GOT3 (cell line): ENCODE measurements around the gene FNDC11.

Experiments
- DNase-seq: peaks from one replicate; lab custom pipeline; 2025; ENCODE audit warnings: mixed read lengths; lab: John Stamatoyannopoulos, UW

The FNDC11 gene

DNA sequence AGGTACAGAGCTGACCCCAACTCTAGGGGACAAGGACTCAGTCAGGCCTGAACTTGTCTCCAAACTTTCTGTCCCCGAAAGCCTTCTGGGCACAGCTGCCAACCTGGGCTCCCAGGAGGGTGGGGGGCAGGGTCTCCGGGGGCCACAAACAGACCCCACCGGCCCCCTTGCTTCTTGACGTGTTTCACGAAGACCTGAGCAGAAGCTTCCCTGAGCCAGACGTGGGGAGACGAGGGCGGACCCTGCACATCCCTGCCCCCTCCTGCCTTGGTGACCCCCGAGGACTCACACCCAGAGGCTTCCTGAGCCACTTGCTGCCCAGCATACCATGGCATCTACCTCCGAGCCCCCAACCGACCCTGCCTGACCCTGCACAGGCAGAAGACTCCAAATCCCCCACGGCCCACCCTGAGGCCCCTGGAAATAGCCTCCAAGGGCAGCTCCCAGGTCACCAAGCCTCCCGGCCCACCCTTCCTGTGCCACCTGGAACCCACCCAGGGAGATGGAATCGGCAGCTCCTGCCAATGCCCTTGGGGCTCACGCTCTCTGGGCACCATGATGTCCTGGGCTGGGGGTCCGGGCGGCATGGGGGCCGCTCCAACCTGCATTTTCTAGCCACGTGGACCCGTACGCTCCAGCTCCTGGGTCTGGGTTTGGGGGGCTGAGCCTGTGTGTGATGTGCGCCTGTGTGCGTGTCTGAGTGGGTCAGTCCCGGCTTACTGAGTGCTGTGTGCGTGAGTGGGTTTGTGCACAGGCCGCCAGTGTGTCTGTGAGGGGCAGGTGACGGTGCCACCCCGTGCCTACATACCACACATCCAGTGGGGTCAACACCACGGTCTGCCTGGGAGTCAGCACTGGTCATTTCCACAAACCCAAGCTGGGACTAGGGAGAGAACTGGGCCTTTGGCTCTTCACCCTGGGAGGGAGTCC lies 14.3 kb upstream of the FNDC11 start:
- no peak for DNase-seq

DNA sequence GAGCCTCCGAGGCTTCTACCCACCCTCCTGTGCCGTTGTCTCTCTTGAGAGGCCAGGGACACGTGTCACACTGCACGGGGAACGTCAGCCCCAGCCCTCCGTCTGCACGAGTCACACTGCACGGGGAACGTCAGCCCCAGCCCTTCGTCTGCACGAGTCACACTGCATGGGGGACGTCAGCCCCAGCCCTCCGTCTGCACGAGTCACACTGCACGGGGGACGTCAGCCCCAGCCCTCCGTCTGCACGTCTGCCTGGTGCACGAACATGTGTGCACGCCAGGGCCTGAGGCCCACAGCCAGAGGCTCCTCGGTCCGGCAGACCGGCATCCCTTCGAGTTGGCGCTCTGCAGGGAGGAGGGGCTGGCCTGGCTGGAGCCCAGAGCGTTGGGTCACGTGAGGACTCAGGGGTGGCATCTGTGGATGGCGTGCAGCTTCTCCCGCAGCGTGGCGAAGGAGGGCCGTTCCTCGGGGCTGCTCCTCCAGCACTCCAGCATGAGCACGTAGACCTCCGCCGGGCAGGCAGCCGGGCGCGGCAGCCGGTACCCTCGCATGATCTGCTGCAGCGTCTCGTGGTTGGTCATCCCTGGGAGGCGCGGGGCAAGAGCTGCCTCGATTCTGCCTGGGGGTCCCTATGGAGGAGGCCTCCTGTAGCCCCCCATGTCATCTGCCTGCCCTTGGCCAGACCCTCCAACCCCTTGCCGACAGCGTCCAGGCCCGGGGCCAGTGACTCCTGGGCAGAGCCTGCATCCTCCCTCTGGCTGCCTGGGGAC lies 13.4 kb upstream of the FNDC11 start:
- no peak for DNase-seq

DNA sequence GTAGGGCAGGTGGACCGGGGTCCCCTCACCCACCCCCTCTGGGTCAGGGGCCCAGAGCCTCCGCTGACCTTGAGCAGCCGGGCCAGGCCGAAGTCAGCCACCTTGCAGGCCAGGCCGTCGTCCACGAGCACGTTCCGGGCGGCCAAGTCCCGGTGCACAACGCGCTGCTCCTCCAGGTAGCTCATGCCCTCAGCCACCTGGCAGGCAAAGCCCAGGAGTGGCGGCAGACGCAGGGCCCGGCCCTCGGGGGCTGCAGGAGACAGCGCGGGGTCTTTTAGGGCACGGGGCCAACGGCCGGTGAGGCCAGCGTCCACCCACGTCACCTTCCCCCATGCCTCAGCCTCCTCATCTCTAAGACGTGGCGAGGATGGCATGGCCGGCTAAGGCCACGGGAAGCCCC lies 12.6 kb upstream of the FNDC11 start:
- no peak for DNase-seq

DNA sequence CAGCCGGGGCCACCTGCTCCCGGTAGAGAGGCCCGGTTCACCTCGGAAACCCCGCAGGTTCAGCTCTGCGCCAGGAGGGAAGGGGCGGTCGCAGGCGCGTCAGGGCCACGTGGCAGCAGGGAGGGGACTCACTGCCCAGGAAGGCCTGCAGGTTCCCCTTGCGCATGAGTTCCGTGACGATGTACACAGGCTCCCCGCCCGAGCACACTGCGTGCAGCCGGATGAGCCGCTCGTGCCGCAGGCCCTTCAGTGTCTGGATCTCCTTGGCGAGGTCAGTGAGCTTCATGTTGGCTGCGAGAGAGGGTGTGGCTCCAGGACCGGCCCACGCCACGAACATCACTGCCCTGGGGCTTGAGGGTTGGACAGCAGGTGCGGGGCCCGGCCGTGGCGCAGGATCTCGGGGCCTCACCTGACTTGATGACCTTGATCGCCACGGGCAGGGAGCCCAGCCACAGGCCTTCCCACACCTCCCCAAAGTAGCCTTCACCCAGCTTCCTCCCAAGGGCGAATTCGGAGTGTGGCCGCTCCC lies 11.9 kb upstream of the FNDC11 start:
- no peak for DNase-seq

DNA sequence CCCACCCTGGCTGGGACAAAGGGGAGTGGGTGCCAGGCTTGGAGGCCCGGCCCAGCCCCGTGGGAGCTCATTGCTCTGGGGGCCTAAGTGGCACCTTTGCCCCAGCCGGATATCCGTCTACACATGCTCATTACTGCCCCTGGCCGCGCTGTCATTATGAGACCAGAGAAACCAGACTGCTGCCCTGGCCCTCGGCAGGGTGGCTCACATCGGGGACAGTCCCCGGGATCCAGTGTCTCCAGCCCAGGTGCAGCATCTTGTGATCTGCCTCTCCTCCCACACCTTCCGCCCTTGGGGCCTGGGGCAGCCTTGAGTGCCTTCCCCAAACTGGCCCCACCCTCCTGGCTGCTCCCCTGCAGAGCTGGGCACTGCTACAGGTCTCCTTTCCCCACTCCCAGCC lies 11.3 kb upstream of the FNDC11 start:
- DNase-seq: no peak

DNA sequence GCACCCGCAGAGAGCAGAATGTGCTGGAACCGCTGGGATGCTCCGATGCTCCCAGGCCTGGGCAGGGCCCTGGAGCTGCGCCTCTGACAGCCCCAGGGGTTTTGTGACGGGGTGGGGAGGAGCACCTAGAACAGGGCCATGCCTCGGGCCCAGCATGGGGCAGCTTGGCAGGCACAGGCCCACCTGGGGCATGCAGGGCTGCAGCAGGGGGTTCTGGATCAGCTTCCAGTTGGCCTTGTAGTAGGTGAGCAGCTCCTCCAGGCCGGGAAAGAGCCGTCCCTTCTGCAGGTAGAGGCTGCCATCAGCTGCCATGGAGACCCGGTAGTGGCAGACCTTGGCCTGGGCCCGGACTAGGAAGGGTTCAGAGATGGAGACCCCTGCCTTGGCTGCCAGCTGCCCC lies 10.8 kb upstream of the FNDC11 start:
- DNase-seq: no peak

DNA sequence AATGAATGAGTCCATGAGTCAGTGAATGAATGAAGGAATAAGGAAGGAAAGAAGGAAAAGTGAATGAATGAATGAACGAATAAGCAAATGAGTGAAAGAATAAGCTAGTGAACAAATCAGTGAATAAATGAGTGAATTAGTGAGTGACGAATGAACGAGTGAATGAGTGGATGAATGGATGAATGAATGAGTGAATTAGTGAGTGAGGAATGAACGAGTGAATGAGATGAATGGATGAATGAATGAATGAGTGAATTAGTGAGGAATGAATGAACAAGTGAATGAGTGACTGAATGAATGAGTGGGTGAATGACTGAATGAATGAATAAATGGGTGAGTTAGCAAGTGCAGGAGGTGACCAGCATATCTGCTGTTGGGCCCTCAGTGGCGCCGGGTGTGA lies 10.2 kb upstream of the FNDC11 start:
- no peak for DNase-seq

DNA sequence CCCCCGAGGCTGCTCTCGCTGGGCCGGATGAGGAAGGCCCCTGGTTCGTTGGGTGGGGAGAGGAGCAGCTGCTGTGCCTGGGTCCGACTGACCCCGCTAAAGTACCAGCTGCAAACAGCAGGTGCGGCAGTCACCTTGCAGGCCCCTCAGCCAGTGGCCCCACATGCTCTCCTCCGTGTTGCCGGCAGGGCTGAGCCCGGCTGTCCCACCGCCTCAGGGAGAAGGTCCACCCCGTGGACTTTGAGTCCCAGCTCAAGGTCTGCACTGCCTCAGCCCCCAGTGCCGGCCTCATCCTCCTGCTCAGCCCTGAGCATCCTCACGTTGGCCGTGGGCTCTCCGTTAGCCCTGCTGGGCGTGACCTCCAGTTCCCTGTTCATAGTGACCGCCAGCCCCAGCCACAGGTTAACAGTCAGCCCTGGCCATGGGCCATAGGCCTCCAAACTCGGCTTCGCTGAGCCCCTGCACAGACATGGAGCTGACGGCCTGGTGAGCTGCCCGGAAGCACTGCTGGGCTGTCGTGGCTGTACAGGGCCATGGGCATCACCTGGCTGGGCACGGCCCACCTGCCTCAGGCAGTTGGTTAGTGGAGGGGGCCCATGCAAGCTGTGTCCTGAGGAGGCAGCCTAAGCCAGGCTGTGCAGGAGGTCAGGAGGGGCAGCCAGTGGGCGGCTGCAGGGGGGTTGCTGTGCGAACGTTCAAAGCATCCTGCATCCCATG lies 9.6 kb upstream of the FNDC11 start:
- DNase-seq: no peak

DNA sequence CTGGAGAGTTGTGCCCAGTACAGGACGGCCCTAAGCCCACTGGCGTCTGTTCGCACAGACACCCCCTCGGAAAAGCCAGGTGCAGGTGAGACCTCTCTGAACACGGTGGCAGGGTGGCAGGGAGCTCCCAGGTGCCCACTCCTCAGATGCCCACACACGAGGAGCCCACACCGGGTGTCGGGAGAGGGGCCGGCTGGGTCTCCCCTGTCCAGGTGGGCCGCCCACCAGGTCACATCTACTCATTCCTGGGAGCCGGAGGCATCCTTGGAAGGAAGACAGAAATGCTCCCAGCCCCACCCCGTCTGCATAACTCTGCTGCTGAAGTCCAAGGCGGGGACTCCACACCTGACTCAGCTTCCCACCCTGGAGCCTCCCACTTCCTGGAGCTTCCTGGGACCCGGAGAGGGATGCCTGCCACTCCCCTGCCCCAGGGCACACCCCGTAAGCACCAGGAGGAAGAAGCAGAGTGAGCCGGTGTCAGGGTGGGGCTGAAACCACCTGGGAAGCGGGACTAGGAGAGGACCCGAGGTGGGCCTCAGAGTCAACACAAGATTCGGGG lies 8.9 kb upstream of the FNDC11 start:
- no peak for DNase-seq

DNA sequence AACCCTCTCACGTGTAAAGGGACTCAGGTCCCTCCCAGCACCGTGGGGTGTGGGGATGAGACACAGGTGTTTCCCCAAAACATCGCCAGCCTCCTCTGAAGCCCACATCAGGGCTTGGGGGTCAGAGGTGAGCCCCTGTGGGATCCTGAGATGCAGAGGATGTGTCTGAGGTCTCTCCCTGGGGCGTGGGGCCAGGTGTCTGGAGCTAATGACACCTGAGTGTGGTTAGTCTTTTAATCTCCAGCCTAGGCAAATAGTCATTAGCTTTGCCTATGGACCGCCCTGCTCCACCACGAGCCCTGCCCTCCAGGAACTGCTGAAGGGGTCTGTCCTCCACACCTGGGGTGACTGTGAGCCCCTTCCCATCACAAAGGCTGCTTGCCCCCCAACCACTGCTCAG lies 8.1 kb upstream of the FNDC11 start:
- no peak for DNase-seq

DNA sequence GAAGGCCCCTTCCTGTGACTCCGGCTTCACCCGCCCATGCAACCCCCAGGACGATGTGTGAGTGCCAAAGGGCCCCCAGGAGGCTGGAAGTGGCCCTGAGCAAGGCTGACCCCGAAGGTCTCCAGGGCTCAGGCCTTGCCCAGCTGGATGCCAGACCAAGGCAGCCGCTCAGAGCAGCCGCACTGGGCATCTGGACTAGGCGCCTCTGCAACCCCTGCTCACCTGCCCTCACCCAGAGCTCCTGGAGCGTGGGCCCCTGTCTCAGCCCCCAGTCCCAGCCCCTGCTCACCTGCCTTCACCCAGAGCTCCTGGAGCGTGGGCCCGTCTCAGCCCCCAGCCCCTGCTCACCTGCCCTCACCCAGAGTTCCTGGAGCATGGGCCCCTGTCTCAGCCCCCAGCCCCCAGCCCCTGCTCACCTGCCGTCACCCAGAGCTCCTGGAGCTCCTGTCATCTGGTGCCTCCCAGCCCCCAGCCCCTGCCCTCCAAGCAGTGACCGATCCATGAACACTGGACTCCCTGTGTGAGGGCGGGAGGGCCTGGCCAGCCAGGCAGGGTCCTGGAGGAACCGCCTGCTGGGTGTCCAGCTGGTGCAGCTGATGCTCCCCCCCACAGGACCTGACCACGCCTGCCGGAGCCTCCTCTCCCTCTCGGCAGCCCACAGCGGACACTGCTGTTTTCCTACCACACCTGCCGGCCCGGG lies 7.6 kb upstream of the FNDC11 start:
- DNase-seq: no peak

DNA sequence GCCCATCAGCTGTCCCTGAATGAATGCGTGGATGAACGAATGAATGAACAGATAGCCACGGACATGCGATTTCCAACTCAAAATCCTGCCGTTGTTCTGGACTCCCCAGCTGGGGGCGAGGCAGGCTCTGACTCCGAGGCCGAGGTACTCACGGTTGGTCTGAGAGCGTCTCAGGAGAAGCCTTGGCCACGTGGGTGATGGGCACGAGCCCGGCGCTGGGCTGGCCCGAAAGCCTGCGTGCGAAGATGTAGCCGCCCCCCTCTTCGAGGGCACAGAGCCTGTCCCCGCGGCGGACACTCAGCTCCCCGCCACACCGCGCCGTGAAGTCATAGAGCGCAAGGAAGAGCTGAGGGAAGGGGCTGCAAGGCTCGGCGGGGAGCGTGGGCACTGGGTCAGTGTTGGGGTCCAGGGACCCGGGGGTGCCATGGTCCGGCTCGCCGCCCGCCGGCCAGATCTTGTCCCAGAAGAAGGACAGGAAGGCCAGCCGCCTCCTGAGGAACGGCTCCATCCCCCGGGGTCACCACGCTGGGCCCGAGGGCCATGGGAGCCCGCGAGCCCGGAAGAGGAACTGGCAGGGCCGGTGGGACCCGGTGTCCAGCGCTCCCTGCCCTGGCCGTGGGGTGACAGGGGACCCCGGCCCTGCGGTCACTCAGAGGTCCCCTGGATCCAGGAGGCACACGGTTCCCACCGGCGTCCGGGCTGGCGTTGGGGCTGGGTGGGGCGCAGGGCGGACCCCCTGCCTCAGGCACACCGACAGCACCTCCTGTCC lies 6.8 kb upstream of the FNDC11 start:
- no peak for DNase-seq

DNA sequence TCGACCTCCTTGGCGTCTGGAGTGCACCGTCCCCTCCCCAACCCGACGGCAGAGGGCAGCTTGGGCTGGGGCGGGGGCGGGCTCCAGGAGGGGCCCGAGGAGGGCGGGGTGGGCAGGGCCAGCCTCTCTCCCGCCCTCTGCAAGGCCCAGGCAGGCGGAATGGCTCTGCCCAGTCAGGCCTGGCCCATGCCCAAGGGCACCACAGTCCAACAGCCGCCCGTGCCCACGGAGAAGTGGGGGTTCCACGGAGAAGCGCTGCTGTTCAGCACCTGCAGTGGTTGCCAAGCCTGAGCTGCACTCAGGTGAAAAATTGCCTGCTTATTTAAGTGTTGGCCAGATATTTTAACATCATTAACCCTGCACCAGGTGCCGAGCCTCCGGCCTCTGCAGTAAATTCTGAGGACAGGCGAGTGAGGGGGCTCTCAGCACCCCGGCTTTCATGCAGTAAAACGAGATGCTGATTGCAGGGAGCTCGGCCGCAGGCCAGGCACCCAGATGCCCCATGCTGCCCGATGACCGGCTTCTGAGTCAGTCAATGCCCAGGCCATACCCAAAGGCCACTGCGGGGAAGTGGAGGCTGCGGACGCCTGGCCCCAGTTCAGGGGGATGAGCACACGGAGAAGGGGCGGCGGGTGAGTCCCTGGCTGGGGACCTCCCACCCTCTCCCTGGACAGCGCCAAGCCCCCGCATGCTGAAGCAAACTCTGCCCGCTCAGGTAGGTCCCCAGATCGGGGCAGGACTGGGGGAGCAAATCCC lies 6.1 kb upstream of the FNDC11 start, which contains the start of gene SRMS:
TSS of gene SRMS (minus strand) at position 25 of the 756 bp plus-strand sequence. CDS start 286 bp downstream, outside the sequence.
- DNase-seq: no peak

DNA sequence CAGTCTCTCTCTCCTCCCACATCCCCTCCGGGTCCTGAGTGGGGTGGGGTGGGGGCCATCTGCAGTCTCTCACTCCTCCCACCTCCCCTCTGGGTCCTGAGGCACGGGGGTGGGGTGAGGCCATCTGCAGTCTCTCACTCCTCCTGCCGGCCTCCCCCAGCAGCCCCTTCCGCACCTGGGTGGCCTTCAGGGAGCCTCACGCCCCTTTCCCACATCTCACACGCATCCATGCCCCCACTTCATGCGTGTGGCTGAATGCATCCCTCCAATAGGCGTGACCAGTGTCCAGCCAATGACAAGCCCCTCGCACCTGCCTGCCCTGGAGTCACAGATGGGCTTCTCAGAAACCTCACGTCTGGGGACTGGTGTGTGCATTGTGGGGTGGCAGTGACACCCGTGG lies 5.4 kb upstream of the FNDC11 start:
- DNase-seq: no peak

DNA sequence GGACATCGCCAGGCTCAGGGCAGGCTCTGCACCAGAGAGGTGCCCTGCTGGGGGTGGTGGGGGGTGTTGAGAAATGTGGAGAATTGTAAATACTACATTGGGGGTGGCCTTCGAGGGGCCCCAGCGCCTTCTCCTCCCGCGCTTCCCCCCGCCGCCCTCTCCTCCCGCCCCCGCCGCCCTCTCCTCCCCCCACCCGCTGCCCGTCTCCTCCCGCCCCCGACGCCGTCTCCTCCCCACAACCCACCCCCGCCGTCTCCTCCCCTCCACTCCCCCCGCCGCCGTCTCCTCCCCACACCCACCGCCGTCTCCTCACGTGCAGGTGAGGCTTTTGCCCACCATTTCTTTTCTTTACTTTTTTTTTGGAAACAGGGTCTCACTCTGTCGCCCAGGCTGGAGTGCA lies 4.9 kb upstream of the FNDC11 start:
- DNase-seq: no peak

DNA sequence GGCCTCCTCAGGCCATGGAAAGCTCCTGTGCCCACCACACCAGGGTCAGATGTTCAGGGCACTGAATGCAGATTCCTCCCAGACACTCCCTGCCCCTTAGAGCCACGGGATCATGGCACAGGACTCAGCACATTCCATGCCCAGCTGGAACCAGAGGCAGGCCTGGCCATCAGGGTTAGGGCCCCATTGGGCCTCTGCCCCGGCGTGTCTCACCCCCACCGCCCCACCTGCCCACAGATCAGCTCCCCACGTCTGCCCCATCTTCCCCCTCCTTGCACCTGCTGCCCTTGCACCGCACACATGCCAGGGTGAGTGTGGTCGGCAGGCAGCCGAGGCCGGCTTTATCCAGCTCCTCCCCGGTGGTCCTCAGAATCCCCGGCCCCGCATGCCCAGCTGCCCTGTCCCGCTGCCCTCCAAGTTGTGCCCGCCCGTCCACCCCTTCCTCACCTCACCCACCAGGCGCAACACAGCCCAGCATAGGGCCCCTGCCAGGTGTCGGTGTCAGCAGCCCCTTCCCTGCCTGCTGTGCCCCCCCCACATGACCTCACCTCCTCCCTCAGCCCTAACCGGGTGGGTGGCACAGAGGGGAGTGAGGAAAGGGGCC lies 4.2 kb upstream of the FNDC11 start:
- DNase-seq: no peak

DNA sequence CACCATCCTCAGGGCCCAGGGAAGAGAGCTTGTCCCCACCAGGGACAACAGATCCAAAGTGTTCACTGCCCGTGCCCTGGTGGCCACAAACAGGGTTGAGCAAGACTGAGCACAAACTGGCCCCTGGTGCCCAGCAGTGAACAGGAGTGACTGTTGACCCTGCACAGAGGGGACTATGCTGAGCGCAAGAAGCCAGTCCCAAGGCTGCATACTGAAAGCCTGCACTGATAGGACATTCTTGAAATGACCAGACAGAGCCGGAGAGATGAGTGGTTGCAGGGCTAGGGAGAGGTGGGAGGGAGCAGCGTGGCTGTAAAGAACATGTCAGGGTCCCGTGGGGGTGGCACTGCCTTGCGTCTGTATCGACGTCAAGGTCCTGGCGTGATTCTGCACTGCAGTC lies 2.9 kb upstream of the FNDC11 start:
- no peak for DNase-seq

DNA sequence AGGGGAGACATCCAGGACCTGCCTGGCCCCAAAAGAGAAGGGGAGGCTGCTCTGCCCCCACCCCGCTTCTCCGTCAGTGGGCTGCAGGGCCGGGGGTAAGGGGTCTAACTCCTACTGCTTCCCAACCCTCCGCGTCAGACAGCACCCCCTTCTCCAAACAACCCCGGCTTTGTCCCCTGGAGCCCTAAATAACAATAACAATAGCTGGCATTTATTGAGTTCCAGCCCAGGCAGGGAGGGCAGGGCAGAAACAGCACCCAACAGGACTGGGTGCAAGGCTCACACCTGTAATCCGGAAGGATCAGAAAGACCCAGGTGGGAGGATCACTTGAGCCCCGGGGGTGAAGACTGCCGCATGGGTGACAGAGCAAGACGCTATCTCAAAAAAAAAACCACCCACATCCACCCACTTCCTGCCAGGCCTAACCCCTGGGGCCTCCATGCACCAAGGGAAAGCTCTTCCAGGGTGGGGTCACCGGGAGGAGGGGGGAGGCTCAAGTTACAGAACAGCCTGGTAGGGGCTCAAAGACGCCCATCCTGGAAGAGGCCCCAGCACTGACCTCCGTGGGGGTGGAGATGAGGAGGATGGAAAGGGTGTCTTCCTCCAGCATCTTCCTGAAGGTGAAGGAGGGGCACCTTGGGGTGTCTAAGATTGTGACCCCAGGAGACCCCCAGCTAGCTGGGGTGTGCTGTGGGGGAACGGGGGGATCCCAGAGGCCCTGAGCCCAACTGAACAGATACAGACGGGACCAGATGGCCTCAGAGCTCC lies 1.3 kb upstream of the FNDC11 start:
- no peak for DNase-seq
